Lung microvascular endothelial cell (primary cell): Measurements from ENCODE around the gene UBAP2L. TPM values are rescaled to one million over a fixed set of nuclear protein-coding genes. Genes with fewer than 3 reads are reported as not detected.
"Not testable (repeated sequence)": the region's sequence is repeated elsewhere in the genome, so short reads cannot be mapped to it uniquely, and the experiment has no call there.

Experiments used
- DNase-seq, 2 donors: peaks; one replicate each; pipeline versions ENCODE4 v3.0.0 to v3.0.0-alpha.2; 2010; ENCODE audit warnings: low read depth in 2 of 2
- total RNA-seq: library from RNA; depleted of rRNA; stranded (reverse); fragments of >200 nt; gene quantifications from 2 replicates; pipeline ENCODE4 v1.2.1, GENCODE V29; 2014

The UBAP2L gene
- total RNA-seq, 1 donor from 2014 or later: 34.3 TPM

DNA sequence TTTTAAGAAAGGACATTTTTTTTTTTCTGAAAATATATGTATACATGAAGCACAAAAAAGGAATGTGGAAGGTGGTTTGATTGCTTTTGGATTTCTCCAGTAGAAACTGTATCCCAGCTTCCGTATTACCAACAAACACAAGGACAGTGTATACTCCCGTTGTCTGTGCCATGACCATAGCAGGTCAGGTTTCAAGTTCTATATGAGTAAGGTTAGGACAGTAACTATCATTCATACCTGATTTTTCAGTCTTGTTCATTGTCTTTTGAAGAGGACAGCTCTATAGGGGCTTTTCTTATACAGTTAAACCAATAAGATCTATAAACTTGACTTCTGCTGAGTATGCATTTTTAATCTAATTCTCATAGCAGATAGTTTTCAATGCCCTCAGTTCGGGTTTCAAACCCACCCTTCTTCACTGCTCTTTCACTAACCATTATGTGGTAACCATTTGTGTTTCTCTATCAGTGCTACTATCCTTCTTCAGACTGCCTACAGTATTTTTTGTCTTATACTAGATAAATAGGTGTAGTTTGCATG, 19.6 kb downstream of the UBAP2L start:
- DNase-seq: no peak

DNA sequence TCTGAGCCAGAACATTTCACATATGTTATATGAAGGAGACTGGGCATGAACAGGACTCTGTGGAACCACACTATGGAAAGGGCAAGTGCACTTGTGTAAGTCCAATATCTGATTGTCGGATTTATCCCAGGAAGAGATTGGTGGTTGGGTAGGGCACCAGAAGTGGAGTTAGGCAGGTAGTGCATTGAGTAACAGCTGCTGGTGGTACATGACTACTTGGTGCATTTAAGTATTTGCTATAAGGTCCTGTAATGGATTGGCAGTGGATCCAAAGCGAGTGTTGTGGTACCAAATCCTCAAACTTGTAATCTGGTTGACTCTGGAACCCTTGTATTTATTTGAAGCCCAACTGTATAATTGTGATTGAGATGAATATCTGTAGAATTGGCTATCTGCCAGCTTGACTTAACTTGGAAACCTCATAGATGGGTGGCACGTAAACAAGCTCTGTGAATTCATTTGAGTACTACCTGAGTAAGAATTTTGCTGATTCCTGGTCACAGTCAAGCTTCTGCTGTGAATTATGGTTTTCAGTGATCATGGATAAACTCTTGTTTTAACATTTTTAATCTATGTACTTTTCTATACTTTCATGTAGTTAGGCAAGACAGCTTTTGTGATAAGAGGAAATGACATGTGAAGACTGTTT, 21.1 kb downstream of the UBAP2L start:
- peak; percentile 12 to 14 for DNase-seq

DNA sequence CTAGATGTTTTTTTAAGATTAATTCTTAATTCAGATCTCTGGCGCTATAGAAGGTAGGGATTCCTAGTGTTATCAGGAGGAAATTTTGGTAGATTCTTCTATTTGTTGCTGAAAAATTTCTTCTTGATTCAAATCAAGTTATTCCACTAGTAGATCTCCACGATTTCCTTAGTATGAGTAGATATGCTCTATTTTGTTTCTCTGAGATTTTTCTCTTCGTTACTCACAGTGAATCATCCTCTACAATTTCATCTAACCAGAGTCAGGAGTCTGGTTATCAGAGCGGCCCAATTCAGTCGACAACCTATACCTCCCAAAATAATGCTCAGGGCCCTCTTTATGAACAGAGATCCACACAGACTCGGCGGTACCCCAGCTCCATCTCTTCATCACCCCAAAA, 32.9 kb downstream of the UBAP2L start:
- no peak for DNase-seq

DNA sequence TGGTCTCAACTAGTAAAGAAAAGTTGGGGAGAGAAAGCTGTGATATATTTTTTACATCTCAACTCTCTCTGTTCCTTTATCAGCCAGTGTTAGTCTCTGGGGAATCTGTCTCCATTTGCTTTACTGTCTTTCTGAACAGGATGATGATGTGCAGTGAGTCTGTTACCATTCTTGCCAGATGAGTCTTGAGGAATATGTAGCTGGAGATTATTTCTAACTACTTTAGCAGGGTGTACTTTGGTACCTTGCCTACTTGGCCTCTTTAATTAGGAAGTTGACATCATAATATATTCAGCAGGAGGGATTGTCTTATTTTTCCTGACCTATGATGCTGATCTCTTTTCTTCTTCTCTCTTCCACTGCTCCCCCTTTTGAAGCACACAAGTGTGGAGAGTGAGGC, 35.9 kb downstream of the UBAP2L start:
- no peak for DNase-seq

DNA sequence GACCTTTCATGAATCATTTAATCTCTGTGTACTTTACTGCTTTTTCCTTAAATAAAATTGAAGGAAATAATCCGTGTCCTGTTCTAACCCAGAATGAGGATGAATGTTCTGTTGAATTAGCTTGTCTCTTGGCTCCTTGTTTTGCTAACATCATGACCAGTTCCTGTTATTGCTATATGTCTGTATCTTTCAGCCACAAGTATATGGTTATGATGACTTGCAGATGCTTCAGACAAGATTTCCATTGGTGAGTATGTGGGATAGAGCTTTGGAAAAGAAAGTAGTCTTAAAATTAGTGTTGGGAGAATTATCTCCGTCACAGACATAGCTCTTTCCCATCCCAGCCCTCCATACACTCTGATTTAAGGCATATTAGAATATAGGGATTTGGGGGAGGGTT, 38.0 kb downstream of the UBAP2L start:
- DNase-seq: no peak

DNA sequence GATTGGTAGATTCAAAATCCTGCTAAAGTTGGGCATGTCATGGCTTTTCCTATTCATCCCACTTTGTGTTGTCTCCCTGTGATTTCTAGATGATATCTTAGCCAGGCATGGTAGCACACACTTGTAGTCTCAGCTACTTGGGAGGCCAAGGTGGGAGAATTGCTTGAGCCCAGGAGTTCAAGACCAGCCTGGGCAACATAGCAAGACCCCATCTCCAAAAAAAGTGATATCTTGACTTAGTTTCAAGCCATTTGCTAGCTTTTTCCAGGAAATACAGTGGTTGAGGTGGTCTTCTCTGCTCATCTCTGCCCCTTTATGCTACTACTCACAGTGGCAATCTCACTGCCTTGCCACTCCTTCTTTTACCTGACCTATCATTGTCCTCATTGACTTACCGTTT, 39.4 kb downstream of the UBAP2L start:
- no peak for DNase-seq

DNA sequence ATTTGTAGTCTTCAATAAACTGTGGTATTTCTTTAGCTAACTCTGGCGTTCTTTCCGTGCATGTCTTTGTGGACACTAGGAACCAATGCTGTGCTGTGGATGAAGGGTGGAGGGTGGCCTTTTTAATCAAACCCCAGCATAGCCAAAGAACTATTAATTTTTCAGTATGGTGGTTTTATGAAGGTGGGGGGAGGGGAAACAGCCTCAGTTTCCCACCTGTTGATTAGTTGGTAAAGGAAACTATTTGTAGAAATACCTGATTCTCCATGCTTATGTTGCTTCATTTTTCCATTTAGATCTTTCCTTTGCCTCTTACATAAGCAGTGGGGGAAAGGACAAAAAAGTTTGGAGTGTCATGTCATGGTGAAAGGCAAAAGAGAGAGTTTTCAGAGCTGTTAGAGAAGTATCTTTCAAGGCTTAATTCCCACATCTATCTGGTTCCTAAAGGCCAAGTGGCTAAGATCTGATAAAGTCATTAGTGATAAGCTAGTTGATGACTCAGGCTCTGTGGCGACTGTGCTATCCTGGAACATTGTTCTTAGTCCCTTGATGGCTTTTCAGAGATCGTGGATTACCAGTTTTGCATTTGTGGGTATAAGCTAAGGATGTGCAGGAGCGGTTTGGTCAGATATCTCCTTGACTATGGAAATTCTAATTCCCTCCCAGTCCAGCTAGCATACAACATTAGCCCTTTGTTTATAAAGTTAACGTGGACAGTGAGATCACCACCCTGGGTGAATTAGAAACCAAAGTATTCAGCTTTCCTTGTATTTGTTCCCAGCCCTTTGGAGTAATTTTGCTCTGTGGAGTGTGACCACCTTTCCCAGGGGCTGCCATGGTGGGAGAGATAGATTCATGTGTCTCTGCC, 42.9 kb downstream of the UBAP2L start:
- DNase-seq: peak in 1 of 2 donors; percentile 21

DNA sequence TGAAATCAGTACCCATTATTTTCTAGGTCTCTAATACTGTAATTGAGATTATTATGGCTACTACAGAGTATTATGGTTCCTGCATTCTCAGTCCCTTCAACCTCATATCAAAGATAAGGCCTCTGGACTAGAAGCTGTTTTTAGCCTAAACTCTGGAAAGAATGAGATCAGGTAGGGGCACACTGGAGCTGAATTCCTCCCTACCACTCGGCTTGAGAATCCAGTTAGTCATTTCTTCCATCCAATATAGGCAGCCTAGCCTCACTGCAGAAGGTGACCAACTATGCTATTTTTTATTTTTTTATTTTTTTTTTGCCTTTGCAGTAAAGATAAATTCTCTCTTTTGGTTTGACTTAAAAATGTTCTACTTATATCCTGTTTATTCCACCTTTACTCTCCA, 43.7 kb downstream of the UBAP2L start:
- DNase-seq: no peak

DNA sequence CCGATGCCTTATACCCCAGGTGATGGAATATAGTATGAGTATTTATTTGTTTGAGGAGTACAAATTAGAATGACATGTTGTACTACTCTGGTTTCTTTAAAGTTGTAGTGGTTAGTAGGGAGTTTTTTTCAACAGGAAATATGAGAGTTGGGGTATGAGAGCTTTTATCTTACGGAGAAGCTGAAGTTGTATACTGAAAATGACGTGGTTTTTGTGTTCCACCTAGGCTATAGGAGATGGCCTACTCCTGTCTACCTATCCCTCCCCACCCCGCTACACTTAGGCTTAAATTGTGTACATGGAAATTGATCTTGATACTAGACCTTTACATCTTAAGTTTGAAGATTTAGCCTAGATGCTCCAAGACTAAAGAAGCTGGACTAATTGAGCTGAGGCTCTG, 44.8 kb downstream of the UBAP2L start:
- no peak for DNase-seq

DNA sequence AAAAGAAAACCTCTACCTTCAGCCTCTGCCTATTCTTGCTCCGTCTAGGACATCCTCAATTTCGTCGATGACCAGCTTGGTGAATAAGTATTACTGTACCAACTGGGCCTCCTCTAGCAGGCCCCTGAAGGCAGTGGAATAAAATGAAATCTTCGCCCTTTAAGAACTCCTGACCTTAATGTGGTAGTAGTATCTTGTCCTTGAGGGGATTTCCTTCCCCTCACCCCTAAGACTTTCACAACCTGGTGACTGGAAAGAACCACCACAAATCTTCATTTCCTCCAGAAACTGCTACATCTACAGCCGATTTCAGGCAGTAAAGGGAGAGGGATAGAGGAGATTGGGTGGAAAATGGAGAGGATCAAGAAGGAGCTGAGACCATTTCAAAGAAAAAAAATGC, 50.1 kb downstream of the UBAP2L start:
- DNase-seq: no peak

DNA sequence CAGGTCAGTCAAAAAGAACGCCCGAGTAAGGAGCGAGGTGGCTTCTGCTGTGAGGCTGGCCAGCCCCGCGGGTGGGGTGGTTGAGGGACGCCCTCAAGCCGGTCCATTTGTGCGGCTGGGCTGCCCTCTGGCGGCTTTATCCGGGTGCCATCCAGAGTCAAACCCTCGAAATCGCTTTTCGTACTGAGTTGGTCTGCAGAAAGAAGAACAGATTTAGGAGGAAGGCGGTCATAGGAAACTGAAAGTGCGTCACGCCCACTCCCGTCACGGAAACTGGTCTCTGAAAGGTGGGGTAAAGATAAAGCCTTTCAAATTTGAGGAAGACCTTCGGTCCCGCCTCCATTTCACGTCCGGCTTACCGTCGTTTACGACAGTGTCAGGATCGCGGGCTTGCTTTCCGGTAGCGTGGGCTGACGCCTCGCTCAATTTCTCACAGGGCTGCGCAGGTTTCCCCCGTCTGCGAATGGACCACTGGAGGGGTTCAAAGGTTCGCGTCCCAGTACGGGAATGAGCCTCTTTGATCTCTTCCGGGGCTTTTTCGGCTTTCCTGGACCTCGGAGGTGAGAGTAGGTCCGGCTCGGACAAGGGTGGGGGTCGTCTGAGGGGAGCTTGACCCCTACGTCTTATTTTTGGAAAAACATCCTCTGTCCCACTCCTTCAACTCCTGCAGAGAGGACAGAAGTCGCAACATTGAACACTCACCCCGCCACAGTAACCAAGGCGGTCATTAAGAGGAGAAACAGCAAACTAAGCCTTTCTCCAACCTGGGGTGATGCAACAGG, 51.7 kb downstream of the UBAP2L start, which contains the start of gene HAX1:
HAX1 (plus strand) TSS at position 413 of the 782 bp plus-strand sequence; CDS start at position 508, 95 bp downstream.
- peak; percentile 96 to 98 for DNase-seq

DNA sequence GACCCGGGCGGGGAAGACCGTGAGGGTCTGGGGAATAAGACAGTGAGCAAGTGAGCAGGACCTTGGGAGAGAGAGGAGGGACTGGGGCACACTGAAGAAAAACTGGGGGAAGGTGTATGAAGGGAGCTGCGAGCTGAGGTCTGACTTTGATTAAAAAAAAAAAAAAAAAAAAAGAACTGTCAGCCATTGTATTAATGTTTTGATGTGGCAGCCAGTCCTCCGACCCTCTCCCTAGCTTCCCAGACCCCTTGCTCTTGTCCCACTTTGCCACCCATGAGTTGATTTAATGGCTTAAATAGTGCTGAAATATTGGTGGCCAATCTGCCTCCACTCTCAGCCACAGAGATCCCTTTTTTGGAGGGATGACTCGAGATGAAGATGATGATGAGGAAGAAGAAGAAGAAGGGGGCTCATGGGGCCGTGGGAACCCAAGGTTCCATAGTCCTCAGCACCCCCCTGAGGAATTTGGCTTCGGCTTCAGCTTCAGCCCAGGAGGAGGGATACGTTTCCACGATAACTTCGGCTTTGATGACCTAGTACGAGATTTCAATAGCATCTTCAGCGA, 52.3 kb downstream of the UBAP2L start:
- no peak for DNase-seq

DNA sequence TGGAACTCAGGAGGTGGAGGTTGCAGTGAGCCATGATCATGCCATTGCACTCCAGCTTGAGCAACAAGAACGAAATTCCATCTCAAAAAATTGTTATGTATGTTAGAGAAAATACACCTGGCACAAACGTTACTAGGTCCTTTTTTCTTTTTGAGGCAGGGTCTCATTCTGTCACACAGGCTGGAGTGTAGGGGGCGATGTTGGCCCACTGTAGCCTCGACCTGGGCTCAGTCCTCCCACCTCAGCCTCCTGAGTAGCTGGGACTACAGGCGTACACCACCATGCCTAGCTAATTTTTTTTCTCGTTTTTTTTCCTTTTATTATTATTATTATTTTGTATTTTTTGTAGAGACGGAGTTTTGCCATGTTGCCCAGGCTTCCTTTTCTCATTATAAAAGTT, 56.0 kb downstream of the UBAP2L start:
- DNase-seq: peak in 1 of 2 donors; percentile 24

DNA sequence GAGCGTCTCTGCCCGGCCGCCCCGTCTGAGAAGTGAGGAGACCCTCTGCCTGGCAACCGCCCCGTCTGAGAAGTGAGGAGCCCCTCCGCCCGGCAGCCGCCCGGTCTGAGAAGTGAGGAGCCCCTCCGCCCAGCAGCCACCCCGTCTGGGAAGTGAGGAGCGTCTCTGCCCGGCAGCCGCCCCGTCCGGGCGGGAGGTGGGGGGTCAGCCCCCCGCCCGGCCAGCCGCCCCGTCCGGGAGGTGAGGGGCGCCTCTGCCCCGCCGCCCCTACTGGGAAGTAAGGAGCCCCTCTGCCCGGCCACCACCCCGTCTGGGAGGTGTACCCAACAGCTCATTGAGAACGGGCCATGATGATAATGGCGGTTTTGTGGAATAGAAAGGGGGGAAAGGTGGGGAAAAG, 66.8 kb downstream of the UBAP2L start:
- DNase-seq: not testable (repeated sequence)

DNA sequence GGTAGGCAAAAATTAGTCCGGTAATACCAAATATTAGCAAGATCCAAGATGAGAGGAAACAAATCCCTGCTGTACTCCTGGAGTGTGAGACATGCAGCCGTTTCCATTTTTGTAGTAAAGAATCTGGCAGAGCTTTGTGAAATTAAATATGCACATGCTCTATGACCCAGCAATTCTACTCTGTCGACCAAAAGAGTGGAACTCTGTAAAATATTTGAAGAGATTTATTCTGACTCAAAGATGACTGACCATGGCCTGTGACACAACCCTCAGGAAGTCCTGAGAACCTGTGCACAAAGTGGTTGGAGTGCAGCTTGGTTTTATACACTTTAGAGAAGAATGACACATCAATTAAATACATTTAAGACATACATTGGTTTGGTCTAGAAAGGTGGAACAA, 67.9 kb downstream of the UBAP2L start:
- DNase-seq: no peak

DNA sequence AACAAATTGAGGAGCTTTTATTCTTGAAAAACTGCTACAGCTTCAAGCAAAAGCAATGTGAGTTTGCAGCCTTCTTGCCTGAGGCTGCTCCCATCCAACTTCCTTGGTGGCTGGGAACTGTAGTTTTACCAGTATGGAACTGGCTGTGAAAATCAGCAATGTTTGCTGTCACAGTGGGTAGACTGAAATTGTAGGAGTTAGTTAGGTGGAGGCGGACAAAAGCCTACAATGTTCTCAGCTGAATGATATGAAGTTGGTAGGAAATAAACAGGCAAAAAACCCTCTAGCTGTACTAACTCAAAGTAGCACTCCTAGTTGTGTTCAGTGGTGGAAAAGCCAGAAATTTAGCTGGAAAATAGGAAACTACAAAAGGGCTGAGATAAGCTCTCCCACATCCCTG, 70.2 kb downstream of the UBAP2L start:
- DNase-seq: no peak

DNA sequence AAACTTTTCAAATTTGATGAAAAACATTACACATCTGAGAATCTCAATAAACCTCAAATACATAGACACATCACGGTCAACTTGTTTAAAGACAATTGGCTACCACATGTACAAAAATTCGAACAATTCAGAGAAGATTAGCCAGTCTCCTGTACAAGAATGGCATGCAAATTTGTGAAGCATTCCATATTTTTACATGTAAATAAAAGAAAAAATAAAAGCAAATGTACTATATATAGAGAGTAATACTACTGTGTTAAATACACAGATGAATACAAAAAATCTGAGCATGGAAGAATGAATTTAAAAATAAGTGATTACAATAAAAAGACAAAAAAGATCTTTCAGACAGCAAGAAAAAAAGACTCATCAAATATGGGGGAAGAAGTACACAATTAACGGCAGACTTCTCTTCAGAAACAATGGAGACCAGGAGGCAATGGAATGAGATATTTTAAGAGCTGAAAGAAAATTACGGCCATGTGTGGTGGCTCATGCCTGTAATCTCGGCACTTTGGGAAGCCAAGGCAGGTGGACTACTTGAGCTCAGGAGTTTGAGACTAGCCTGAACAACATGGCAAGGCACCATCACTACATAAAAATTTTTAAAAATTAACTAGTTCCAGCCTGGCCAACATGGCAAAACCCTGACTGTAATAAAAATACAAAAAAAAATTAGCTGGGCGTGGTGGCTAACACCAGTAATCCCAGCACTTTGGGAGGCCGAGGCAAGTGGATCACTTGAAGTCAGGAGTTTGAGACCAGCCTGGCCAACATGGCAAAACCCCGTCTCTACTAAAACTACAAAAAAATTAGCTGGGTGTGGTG, 74.9 kb downstream of the UBAP2L start:
- no peak for DNase-seq

DNA sequence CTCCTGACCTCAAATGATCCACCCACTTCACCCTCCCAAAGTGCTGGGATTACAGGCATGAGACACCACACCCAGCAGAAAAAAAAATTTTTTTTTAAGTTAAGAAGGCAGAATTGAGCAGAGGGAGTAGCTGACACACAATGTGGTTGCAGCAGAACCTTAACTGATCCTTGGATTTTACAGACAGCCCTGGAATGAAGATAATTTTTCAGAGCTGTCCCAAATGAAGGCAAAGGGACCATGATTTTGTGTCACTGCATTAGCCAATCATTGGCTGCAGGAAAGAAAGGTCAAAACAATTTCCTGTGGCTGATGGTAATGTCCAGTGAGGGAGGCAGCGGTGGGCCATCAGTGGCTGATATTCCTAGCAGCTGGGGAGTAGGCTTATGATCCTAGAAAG, 80.8 kb downstream of the UBAP2L start:
- no peak for DNase-seq

DNA sequence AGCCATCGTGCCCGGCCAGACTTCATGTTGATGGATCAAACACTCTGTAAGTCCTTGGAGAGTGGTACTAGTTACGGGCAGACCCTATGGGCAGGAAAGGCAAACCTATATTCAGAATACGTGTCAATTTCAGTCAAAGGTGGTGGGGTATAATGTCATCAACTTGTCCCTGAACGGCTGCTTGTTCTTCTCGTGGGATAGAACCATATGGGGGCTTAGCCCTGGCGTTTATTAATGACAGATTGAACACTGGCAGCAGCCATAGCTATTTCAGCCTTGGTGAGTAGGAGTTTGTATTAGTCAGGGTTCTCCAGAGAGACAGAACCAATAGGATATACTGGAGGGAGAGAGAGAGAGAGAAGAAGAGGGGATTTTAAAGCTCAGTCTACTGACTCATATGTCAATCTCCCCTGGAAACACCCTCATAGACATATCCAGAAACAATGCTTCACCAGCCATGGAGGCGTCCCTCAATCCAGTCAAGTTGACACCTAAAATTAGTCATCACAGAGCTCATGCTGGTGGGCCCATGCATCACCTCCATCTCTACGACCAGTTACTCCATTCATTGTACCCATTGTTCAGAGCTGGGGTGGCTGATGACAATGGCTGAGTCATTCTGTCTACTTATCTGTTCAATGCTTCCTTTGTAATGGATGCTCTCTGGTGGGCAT, 84.0 kb downstream of the UBAP2L start:
- peak in 1 of 2 donors; percentile 23 for DNase-seq

DNA sequence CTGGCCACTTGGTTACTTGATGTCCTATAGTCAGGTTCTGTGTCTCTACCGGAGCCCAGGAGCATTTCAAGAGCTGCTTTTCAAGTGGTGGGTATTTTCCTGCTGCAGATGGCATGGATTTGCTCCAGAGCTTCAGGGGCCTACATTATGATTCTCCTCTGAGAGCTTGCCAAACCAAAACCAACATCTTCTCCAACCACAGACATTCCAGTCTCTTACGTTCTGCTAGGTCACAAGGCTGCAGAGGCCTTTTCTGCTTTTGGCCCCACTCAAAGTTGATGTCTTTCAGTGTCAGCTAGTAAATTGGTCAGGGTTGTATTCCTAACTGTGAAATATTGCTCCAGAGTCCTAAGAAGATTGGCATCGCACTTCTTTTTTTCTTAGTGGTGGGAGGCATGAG, 85.4 kb downstream of the UBAP2L start:
- DNase-seq: no peak
